HepG2 (cell line): Measurements from ENCODE around the gene PTGR2. TPM values are rescaled to one million over a fixed set of nuclear protein-coding genes. Genes with fewer than 3 reads are reported as not detected.

ENCODE experiments used
- ARHGAP35 ChIP-seq: sonication (generic); formaldehyde crosslinking; IDR thresholded peaks from 2 replicates; pipeline ENCODE4 v1.9.0; 2022; ENCODE audit warnings: mild to moderate bottlenecking, inconsistent platforms, moderate library complexity, missing genetic modification reagents, borderline replicate concordance
- ARID5B ChIP-seq: IDR thresholded peaks from 2 replicates; pipeline ENCODE4 v1.4.0; 2020; ENCODE audit warnings: mild to moderate bottlenecking, missing genetic modification reagents
- HNRNPUL1 ChIP-seq: fragments of 200-400 bp; formaldehyde crosslinking; IDR thresholded peaks from 2 replicates; pipeline ENCODE4 v1.6.1; 2017; ENCODE audit warnings: low read depth, mild to moderate bottlenecking, low read length, moderate library complexity
- JUND ChIP-seq: sonication (generic); formaldehyde crosslinking; IDR thresholded peaks from 2 replicates; pipeline ENCODE4 v1.8.0; 2022; ENCODE audit warnings: mild to moderate bottlenecking, missing genetic modification reagents
- KDM4B ChIP-seq: sonication (generic); formaldehyde crosslinking; IDR thresholded peaks from 2 replicates; pipeline ENCODE4 v1.4.0; 2020; ENCODE audit warnings: missing genetic modification reagents
- KDM5A ChIP-seq: fragments of 200-600 bp; sonication (generic); IDR thresholded peaks from 2 replicates; pipeline ENCODE4 v1.7.0; 2018; ENCODE audit warnings: antibody characterized with exemption, mild to moderate bottlenecking, low read length, borderline replicate concordance
- NBN ChIP-seq: fragments of 450-650 bp; conservative IDR thresholded peaks from 2 replicates; pipeline ENCODE4 v1.6.1; 2017
- NFYC ChIP-seq: IDR thresholded peaks from 2 replicates; pipeline ENCODE4 v1.6.1; 2016; ENCODE audit warnings: missing genetic modification reagents, missing compliant biosample characterization
- NR2F6 ChIP-seq, 2 experiments: IDR thresholded peaks; 2 replicates each; pipeline ENCODE4 v1.6.1; 2016; ENCODE audit warnings: antibody characterized with exemption in 1 of 2, mild to moderate bottlenecking in 1 of 2
- ONECUT2 ChIP-seq: sonication (generic); formaldehyde crosslinking; IDR thresholded peaks from 2 replicates; pipeline ENCODE4 v1.4.0; 2020; ENCODE audit warnings: missing genetic modification reagents
- PAWR ChIP-seq: sonication (generic); formaldehyde crosslinking; IDR thresholded peaks from 2 replicates; pipeline ENCODE4 v1.4.0; 2020; ENCODE audit warnings: missing genetic modification reagents, mild to moderate bottlenecking, borderline replicate concordance
- REL ChIP-seq: sonication (generic); formaldehyde crosslinking; conservative IDR thresholded peaks from 2 replicates; pipeline ENCODE4 v1.8.0; 2022; ENCODE audit warnings: mild to moderate bottlenecking, missing genetic modification reagents, moderate library complexity
- STAT6 ChIP-seq: sonication (generic); formaldehyde crosslinking; IDR thresholded peaks from 2 replicates; pipeline ENCODE4 v1.4.0; 2020; ENCODE audit warnings: missing genetic modification reagents, mild to moderate bottlenecking, borderline replicate concordance
- ZMYM4 ChIP-seq: sonication (generic); formaldehyde crosslinking; IDR thresholded peaks from 2 replicates; pipeline ENCODE4 v1.8.1; 2023; ENCODE audit warnings: mild to moderate bottlenecking, missing genetic modification reagents
- ZNF598 ChIP-seq: sonication (generic); formaldehyde crosslinking; IDR thresholded peaks from 2 replicates; pipeline ENCODE4 v1.5.1; 2020; ENCODE audit warnings: mild to moderate bottlenecking, missing genetic modification reagents, borderline replicate concordance
- ZNF629 ChIP-seq: sonication (generic); formaldehyde crosslinking; conservative IDR thresholded peaks from 2 replicates; pipeline ENCODE4 v1.5.0; 2020; ENCODE audit warnings: missing genetic modification reagents
- ZNF7 ChIP-seq: IDR thresholded peaks from 2 replicates; pipeline ENCODE4 v1.6.1; 2016; ENCODE audit warnings: missing biosample characterization, missing genetic modification reagents
- ZNF800 ChIP-seq: sonication (generic); formaldehyde crosslinking; IDR thresholded peaks from 2 replicates; pipeline ENCODE4 v1.4.0; 2020; ENCODE audit warnings: missing genetic modification reagents
- polyA plus RNA-seq, 8 experiments: library from polyadenylated mRNA; depleted of rRNA in 3 of 8; stranded (reverse) in 7 of 8; unstranded in 1 of 8; fragments of >200 nt; fragmentation: Illumina TruSeq in 4 of 8; extraction: Trizol in 4 of 8; gene quantifications; 2 replicates each; pipeline versions ENCODE4 v1.2.1 to v1.2.3, GENCODE V29; 2011 to 2016; ENCODE audit warnings: low read depth in 4 of 8, missing spikeins in 1 of 8, mixed read lengths in 1 of 8; ENCODE audit not compliant: insufficient read depth in 1 of 8
- total RNA-seq, 5 experiments: library from RNA; depleted of rRNA; stranded (reverse); fragments of >200 nt; fragmentation: Illumina TruSeq; extraction: Trizol; gene quantifications; 2 replicates each; pipeline ENCODE4 v1.2.3, GENCODE V29; 2016; ENCODE audit warnings: low read depth in 1 of 5
- TF ChIP-seq, protein P1 (sequence below): IDR thresholded peaks from 2 replicates; pipeline ENCODE4 v1.6.1; 2012; ENCODE audit warnings: inconsistent platforms
- TF ChIP-seq, protein P2 (sequence below): sonication (generic); formaldehyde crosslinking; IDR thresholded peaks from 2 replicates; pipeline ENCODE4 v1.4.0; 2020; ENCODE audit warnings: mild to moderate bottlenecking, missing genetic modification reagents

Gene PTGR2
- total and polyA plus RNA-seq, 2 of the 13 experiments (the other 11 are each of a cell fraction or from before 2014, with no cell fraction given): 3.0 to 4.3 TPM

GRCh38 chr14:73886449-73887317 is 35.1 kb downstream of the PTGR2 start, which contains the start of gene ZNF410 (continued):
- TF ChIP-seq STAT6 (CRISPR knock-in tag): no peak; the same call in 1 of the 2 replicates
- peak; percentile 68; the same call in 1 of the 2 replicates for TF ChIP-seq HNRNPUL1
- no peak for TF ChIP-seq ONECUT2 (CRISPR knock-in tag)
- peak; percentile 86 for TF ChIP-seq KDM5A
- no peak for TF ChIP-seq PAWR (CRISPR knock-in tag)
- TF ChIP-seq NFYC (CRISPR knock-in tag): no peak; the same call in 1 of the 2 replicates
- TF ChIP-seq ZNF598: peak; percentile 89
- no peak for TF ChIP-seq NR2F6 (IDR thresholded peaks at IDR 0.05)
- peak; percentile 42; the same call in 1 of the 2 replicates for TF ChIP-seq NR2F6 (CRISPR knock-in tag; IDR thresholded peaks at IDR 0.05)
- no peak for TF ChIP-seq JUND (CRISPR knock-in tag)
- peak; percentile 71 for TF ChIP-seq ZNF800 (CRISPR knock-in tag)
- TF ChIP-seq, protein P1, sequence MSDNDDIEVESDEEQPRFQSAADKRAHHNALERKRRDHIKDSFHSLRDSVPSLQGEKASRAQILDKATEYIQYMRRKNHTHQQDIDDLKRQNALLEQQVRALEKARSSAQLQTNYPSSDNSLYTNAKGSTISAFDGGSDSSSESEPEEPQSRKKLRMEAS: peak; percentile 91
- TF ChIP-seq ZNF629 (CRISPR knock-in tag): 0 out of 2 replicates have a peak, but pooled peaks have one; percentile 12
- TF ChIP-seq ZMYM4 (CRISPR knock-in tag): peak; percentile 75; the same call in 1 of the 2 replicates
- no peak for TF ChIP-seq ZNF7 (CRISPR knock-in tag)
- TF ChIP-seq KDM4B: no peak
- 0 out of 2 replicates have a peak, but pooled peaks have one; percentile 63 for TF ChIP-seq REL (CRISPR knock-in tag)
- peak; percentile 73 for TF ChIP-seq ARID5B (CRISPR knock-in tag)
- TF ChIP-seq, protein P2, sequence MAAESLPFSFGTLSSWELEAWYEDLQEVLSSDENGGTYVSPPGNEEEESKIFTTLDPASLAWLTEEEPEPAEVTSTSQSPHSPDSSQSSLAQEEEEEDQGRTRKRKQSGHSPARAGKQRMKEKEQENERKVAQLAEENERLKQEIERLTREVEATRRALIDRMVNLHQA (CRISPR knock-in tag): no peak
- TF ChIP-seq NBN: no peak
- TF ChIP-seq ARHGAP35: no peak
